NCI-H2227 treated with DMSO at 0.1 percent for 48 hours (cell line): ENCODE measurements around the gene COL27A1.
"Not testable (repeated sequence)": the region's sequence is repeated elsewhere in the genome, so short reads cannot be mapped to it uniquely, and the experiment has no call there.

Experiments
- DNase-seq: peaks from one replicate; lab custom pipeline; 2025; lab: John Stamatoyannopoulos, UW

The COL27A1 gene

DNA sequence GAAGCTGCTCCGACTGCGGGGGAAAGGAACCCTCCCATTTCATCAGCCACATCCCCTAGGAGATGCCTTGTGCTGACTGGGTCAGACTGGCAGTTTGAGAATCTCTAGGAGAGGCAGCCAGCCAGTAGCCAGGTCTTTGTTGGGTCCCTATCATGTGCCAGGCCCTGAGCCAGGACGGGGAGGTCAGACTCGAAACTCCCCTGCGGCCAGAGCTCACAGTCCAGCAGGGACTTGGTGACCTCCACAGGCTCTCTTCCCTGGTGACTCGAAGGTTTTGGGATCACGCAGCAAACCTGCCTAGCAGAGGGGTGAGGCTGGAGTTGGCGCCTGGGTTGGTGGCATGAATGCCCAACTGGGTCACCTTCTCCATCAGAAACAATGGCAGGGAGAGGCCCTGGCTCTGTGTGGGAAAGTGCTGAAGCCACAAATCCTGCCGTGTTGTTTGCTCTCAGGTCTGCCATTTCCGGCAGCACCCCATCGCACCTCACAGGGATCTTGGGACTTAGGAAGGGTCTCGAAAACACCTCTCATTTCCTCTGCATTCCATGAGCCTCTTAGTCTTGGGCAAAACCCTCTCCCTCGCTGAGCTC is 153.1 kb downstream of the COL27A1 start:
- no peak for DNase-seq

DNA sequence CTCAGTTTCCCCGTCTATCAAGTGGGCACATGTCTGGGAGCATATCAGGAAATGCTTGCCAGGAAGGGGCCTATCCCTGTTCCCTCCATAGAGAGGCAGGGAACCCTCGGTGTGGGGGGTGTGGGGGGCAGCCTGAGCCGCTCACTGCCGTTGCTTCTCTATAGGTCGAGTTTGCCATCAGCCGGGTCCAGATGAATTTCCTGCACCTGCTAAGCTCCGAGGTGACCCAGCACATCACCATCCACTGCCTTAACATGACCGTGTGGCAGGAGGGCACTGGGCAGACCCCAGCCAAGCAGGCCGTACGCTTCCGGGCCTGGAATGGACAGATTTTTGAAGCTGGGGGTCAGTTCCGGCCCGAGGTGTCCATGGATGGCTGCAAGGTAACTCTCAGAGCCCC is 153.8 kb downstream of the COL27A1 start:
- DNase-seq: no peak

DNA sequence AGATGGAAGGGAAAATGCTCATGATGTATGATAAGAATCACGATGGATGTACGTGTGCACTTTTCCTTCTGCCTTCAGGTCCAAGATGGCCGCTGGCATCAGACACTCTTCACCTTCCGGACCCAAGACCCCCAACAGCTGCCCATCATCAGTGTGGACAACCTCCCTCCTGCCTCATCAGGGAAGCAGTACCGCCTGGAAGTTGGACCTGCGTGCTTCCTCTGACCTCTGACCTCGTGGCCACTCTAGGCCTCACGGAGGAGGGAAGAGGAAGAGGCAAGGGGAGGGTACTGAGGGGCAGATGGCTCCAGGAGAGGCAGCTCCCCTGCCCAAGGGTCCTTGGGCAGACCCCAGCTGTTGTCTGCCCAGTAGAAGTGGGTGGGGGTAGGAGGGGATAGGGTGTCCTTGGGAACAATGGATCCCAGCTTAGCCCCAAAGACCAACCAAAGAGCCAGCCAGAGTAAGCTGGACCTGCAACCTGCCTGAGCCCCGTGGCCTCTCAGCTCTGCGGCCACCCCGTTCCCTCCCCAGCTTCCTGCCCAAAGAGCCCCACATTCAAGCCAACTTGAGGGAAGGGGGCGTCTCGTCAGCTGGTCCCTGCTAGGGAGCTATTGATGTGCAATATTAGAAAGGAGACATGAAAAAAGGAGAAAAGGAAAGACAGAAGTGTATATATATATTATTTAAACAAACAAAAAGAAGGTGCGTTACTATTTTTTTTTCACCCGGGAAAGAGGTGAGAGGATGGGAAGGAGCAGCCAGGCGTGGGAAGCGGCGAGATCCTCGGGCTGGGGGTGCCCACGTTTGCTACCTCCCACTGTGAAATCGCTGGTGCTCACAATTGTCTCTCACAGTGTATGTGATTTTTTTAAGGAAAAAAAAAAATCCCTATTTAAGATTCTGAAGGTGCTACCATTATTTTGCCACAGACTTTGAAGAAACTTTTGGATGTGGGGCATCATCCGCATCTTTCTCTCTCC is 155.4 kb downstream of the COL27A1 start:
- no peak for DNase-seq

DNA sequence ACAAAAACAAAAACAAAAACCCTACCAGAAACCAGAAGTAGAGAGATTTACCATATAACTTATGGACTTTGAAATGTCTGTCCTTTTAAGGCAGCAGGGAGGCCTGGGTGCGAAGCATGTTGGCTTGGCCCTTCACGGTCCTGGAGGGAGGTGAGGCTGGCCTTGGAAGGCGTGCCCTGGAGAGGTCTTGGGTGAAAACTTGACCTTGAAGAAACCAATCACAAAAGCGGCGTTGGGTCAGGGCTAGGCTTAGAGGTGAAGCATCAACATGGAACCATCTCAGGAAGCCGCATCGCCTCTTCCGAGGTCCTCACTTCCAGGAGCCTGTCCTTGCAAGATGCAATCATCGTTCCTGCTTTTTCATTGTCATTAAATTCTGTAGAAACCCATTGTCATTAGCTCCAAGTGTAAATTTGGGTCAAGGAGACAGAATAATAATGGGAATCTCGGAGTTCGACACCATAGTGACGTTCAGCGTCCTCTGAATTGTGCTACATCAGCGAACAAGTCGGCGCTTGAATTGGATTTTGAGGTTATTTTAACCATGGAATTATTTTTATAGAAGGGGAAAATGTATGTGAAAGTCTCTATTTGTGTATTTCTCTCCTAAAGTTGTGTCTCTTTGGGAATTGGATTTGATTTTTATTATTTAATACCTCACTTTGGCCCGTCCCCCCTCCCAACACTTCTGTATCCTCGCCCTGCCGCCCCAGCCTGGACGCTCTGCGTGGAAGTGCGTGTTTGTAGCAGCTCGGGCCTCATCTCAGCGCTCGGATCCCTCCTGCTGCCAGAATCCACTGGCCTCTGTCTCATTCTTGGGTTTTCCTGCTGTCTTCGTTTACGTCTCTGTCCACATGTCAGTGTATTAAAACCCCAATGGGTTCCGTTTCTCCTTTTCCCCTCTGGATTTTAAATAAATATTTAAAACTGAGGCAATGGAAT is 156.5 kb downstream of the COL27A1 start:
- no peak for DNase-seq

DNA sequence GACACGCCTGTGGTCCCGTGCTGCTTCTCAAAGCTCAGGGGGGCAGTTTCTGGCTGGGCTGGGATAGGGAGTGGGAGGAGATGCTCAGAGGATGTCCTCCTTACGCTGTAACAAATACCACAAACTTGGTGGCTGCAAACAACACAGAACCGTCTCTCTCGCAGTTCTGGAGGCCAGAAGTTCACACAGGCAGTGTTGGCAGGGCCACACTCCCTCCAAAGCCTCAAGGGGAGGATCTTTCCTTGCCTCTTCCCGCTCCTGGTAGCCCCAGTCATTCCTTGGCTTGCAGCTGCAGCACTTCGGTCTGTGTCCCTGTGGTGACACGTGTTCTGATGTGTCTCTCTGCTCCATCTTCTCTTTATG is 157.2 kb downstream of the COL27A1 start:
- DNase-seq: no peak

DNA sequence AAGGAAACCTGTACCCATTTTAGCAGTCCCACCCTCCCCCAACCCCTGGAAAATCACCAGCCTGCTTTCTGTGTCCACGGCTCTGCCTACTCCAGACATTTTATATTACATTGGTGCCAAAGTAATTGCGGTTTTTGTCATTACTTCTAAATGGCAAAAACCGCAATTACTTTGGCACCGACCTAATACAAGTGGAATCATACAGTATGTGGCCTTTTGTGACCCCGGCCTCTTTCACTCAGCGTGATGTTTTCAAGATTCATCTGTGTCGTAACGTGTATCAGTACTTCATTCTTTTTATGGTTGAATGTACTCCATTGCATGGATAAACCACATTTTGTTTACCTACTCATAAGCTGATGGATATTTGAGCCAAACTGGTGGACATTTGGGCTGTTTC is 157.8 kb downstream of the COL27A1 start:
- no peak for DNase-seq

DNA sequence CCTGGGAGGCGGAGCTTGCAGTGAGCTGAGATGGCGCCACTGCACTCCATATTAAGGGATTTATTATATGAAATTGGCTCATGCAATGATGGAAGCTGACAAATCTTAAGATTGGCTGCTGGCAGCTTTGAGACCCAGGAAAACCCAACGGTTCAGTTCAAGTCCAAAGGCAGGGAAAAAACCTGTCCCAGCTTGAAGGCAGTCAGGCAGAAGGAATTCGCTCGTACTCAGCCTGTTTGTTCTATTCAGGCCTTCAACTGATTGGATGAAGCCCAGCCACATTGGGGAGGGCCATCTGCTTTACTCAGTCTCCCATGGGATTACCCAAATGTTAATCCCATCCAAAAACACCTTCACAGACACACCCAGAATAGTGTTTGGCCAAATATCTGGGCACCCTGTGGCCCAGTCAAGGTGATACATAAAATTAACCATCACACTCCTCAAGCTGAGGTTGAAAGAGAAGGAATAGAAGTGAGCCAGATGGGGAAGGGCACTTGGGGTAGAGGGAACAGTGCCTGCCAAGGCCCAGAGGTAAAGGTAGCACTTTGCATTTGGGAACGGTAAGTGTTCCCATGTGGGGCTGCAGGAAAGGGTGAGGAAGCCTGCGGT is 159.0 kb downstream of the COL27A1 start:
- DNase-seq: no peak

DNA sequence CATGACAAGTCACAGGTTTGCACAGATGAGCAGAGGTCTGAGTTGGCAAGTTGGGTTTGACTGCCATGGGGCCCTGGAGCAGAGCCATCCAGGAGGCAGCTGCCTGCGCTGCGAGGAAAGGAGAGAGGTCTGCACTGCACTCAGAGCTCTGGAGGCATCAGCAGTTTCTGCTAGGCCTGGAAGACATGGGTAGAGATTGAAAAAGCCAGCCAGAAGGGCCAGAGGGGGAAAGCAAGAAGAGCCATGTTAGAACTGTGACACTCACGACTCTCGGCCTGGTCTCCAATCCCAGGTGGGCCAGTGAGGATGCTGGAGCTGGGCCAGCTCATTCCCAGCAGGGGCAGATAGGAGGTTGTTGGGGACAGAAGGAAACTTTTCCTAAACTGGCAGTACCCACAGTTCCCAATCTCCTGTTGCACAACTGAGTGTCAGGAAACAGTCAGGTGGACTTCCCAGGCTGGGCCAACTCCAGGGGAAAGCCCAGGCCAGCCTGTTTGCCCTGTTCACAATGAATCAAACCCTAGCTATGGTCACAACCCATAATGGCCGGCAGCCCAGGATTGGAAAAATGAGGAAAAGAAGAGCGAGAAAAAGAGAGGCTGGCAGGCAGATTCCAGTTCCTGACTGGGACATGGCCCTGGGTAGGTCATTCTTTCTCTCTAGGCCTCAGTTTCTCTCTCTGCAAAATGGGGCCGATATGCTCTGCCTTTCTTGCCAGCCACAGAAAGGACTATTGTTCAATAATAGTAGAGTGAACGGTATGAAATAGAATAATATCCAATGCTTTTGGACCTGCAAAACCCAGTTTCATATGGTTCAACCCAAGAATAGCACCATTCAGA is 159.8 kb downstream of the COL27A1 start:
- no peak for DNase-seq

DNA sequence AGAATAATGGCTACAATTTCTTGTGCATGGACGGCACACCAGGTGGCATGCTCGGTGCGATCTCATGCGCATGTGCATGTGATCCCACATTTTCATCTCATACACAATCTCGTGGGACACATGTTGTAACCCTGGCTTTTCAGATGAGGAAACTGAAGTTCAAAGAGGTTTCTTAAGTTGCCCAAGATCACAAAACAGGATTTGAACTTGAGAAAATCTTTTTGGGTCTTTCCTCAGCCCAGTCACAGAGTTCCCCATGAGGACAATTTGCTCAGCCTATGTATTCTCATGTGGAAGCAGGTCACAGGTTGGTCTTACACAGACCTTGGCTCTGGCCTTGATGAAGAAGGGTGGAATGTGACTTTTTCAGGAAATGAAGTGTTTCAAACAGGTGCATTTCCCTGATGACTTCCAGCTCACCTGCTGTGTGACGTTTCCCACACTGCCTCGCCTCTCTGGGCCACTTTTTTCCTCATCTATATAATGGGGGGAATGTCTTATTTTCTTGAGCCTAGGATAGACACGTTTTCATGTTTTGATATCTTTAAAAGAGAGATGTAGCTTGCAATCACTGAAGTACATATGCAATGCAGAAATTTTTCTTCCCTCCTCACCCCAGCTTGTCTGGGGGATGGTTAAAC is 160.5 kb downstream of the COL27A1 start:
- no peak for DNase-seq

DNA sequence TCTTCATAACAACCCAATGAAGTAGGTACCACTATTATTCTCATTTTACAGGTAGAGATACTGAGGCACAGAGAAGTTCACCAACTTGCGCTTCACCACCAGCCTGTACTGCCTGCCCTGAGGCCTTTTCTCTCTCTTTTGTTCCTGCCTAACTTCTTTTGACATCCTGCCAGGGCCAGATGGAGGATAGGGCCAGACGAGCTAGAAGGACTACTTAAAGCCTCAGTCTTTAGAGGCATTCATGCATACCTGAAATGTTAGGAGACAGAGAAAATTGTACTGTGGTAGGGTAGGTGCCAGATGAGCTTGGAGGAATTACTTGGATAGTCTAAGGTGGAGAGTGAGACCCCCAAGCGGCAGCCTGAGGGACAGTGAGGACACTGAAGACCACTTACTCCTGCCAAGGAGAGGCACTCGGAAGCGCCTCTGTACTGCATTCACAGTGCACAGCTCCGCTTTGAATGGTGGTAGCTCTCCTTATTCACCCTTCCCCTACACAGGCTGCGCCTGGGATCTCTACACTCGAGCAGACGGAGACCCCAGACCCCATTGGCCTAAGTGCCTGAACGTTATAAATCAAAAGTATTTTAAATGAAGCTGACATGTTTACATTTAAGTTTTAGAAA is 161.4 kb downstream of the COL27A1 start:
- no peak for DNase-seq

DNA sequence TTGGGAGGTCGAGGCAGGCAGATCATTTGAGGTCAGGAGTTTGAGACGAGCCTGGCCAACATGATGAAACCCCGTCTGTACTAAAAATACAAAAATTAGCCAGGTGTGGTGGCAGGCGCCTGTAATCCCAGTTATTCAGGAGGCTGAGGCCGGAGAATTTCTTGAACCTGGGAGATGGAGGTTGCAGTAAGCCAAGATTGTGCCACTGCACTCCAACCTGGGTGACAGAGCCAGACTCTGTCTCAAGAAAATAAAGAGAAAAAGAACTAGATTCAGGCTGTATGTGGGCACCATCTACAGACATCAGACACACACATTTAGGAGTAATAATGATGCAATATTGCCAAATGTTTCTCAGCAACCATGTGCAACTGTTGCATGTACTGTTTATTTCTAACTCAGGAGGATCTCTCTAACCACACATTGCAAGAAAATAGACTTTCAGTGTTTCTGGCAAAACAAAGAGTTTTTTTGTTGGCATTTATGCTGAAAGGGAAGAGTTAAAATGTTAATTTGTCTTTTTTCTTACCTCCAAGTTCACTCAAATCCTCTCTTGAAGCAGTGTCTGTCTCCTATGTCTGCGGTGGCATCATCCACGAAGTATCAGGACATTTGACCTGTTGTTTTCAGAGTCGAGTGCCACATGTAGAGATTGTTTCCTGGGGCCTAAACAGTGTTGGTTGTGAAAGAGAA is 162.5 kb downstream of the COL27A1 start:
- no peak for DNase-seq

DNA sequence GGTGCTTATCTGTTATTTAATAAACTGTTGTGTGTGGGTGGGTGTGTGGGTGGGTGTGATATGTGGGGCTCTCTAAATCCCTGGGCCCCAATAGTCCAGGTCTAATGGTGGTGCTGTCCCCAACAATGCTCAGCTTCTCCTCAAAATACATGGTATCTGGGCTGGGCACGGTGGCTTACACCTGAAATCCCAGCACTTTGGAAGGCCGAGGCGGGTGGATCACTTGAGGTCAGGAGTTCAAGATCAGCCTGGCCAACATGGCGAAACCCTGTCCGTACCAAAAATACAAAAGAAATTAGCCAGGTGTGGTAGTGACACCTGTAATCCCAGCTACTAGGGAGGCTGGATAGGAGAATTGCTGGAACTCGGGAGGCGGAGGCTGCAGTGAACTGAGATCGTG is 163.1 kb downstream of the COL27A1 start:
- no peak for DNase-seq

DNA sequence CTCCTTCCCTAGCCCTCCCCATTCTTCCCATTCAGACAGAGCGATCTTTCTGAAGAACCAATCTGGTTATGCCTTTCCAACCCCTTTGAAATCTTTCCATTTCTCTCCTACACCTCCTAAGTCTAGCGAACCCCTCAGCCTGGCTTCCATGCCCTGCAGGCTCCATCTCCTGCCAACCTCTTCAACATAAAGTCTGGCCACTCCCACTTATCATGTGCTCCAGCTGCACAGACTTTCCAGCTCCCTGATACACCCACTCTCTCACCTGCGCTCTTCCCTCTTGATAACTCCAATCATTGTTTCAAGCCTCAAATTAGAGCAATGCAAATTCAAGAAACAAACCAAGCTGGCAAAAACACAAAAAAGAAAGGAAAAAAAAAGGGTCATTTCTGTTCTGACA is 163.8 kb downstream of the COL27A1 start:
- DNase-seq: no peak

DNA sequence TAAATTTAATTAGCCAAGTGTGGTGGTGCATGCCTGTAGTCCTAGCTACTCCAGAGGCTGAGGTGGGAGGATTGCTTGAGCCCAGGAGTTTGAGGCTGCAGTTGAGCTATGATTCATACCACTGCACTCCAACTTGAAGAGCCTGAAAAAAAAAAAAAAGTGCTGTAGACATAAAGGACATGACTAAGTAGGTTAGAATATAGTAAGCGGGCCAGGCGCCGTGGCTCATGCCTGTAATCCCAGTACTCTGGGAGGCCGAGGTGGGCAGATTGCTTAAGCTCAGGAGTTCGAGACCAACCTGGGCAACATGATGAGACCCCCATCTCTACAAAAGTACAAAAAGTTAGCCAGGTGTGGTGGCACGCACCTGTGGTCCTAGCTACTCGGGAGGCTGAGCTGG is 165.4 kb downstream of the COL27A1 start:
- not testable (repeated sequence) for DNase-seq

DNA sequence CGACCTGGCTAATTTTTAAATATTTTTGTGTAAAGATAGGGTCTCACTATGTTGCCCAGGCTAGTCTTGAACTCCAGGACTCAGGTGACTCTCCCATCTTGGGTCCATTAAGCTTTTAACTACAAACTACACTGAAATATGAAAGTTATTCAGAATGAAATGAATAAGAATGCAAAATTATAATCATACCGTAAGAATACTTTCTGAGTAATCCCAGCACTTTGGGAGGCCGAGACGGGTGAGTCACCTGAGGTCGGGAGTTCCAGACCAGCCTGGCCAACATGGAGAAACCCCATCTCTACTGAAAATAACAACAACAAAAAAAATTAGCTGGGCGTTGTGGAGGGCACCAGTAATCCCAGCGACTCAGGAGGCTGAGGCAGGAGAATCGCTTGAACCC is 166.4 kb downstream of the COL27A1 start:
- DNase-seq: no peak

DNA sequence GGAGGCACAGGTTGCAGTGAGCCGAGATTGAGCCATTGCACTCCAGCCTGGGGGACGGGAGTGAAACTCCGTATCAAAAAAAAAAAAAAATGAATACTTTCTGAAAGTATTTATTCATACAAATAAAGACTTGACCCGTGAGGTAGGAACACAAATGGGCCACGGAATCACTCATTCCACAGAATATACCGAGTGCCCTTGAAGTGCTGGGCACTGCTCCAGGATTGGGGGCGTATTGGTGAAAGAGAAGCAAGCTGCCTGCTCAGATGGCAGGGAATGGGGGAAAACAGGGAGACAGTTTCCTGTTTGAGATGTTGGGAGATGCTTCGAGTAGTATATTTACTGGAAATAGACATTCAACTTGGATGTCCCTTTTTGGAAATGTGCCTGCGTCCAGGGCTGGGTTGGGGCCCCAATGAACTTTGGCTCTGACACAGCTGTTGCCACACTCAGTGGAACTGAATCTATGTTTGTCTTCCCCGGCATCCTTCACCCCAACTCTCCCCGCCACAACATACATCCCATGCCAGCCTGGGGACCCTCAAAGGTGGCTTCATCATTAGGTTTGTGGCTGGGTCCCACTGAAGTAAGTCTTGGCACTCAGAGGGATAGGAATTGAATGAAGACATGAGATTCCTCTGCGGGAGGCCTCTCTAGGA is 167.0 kb downstream of the COL27A1 start:
- DNase-seq: not testable (repeated sequence)

DNA sequence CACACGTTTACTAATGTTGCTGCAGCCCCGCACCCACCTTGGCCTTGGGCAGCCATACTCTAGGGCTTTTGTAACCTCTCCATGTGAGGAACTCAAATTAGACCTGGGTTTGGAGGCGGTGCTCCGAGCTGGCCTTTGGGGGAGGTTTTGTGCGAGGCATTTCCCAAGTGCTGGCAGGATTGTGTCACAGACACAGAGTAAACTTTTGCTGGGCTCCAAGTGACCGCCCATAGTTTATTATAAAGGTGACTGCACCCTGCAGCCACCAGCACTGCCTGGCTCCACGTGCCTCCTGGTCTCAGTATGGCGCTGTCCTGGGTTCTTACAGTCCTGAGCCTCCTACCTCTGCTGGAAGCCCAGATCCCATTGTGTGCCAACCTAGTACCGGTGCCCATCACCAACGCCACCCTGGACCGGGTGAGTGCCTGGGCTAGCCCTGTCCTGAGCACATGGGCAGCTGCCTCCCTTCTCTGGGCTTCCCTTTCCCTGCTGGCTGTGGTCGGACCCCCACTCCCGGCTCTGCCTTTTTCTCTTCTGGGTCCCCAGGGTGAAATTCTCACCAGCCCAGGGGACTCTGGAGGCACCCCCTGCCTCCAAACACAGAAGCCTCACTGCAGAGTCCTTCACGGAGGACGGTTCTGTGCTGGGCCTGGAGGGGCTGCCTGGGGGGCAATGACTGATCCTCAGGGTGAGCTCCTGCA is 167.6 kb downstream of the COL27A1 start, which contains the start of gene ORM1:
Gene ORM1 (plus strand): TSS at position 268 of the 701 bp plus-strand sequence. CDS start 36 bp downstream, at position 304.
- DNase-seq: not testable (repeated sequence)

DNA sequence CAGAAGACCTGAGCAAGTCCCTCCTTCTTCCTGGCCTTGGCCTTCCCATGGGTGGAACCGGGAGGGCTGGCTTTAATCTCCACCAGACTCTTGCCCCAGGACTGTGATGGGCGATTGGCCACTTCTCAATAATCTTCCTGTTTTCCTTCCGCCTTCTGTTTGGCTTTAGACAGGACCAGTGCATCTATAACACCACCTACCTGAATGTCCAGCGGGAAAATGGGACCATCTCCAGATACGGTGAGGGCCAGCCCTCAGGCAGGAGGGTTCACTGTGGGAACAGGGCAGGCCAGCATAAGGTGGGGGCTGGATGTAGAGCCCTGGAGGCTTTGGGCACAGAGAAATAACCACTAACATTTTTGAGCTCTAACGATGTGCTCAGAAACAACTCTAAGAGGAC is 168.5 kb downstream of the COL27A1 start:
- DNase-seq: not testable (repeated sequence)
